H1 (cell line): Measurements from ENCODE around the gene DCAF6. TPM values are rescaled to one million over a fixed set of nuclear protein-coding genes. Genes with fewer than 3 reads are reported as not detected.
A peak's percentile ranks its signal among the peaks of the same experiment; 100 is the strongest.

Experiments
- CTCF ChIA-PET: fragments of 300-600 bp; sonication (Branson Sonifier 250); formaldehyde crosslinking; loops from one replicate; lab custom pipeline; 2021; ENCODE audit not compliant: partially characterized antibody; lab: Charles Lee
- POLR2A ChIA-PET: fragments of 300-600 bp; sonication (Branson Sonifier 250); formaldehyde crosslinking; loops from one replicate; lab custom pipeline; 2021; ENCODE audit warnings: inconsistent platforms; ENCODE audit not compliant: partially characterized antibody; lab: Charles Lee
- DNase-seq, 2 experiments: peaks; one replicate each; pipeline versions ENCODE4 v3.0.0 to v3.0.0-alpha.2; 2010 to 2022; ENCODE audit warnings: low spot score in 2 of 2, low read depth in 1 of 2, mixed read lengths in 1 of 2
- FAIRE-seq: peaks from 2 replicates; lab custom pipeline; 2011; peaks lifted over from hg19 to GRCh38; lab: Jason Lieb, UNC
- H2AFZ ChIP-seq: 2 replicates; pipeline ENCODE4 v1.8.1; 2012; ENCODE audit warnings: low read length, inconsistent platforms
- H2AK5ac ChIP-seq: 2 replicates; pipeline ENCODE4 v1.6.1; 2013; ENCODE audit warnings: low read depth, low read length
- H2BK120ac ChIP-seq: replicated peaks from 2 replicates; pipeline ENCODE3; 2013; ENCODE audit warnings: low read depth, low read length, inconsistent platforms
- H2BK12ac ChIP-seq: 2 replicates; pipeline ENCODE4 v1.6.1; 2013; ENCODE audit warnings: low read depth, low read length
- H2BK15ac ChIP-seq: 2 replicates; pipeline ENCODE4 v1.6.1; 2013; ENCODE audit warnings: low read length
- H2BK20ac ChIP-seq: 2 replicates; pipeline ENCODE4 v1.6.1; 2013; ENCODE audit warnings: low read length
- H2BK5ac ChIP-seq: 2 replicates; pipeline ENCODE4 v1.6.1; 2013; ENCODE audit warnings: low read depth, low read length
- H3K14ac ChIP-seq: 2 replicates; pipeline ENCODE4 v1.6.1; 2013; ENCODE audit warnings: inconsistent platforms; ENCODE audit not compliant: insufficient read length
- H3K18ac ChIP-seq: 2 replicates; pipeline ENCODE4 v1.6.1; 2013; ENCODE audit warnings: low read length; ENCODE audit errors: extremely low read depth
- H3K23ac ChIP-seq: 2 replicates; pipeline ENCODE4 v1.6.1; 2013; ENCODE audit warnings: inconsistent platforms; ENCODE audit not compliant: insufficient read length
- H3K23me2 ChIP-seq: 2 replicates; pipeline ENCODE4 v1.6.1; 2013; ENCODE audit warnings: low read depth, low read length
- H3K27ac ChIP-seq: 2 replicates; pipeline ENCODE4 v1.6.1; 2011; ENCODE audit warnings: low read depth, low read length, inconsistent platforms
- H3K27me3 ChIP-seq, 4 experiments: replicated peaks in 1 of 4; 1 replicate in 1 of 4; 2 replicates in 3 of 4; pipeline versions ENCODE4 v1.6.1 to v1.8.1; 2011 to 2013; ENCODE audit warnings: low read length in 3 of 4, mild to moderate bottlenecking in 3 of 4, inconsistent platforms in 2 of 4, mixed read lengths in 2 of 4, moderate library complexity in 1 of 4; ENCODE audit not compliant: control insufficient read depth in 3 of 4, insufficient read depth in 3 of 4; ENCODE audit errors: extremely low read depth in 1 of 4
- H3K36me3 ChIP-seq, 4 experiments: 2 replicates each; pipeline versions ENCODE4 v1.6.1 to v1.8.1; 2011 to 2013; ENCODE audit warnings: mild to moderate bottlenecking in 4 of 4, low read length in 3 of 4, moderate library complexity in 2 of 4, control low read depth in 1 of 4, inconsistent platforms in 1 of 4; ENCODE audit not compliant: insufficient read depth in 4 of 4, control insufficient read depth in 2 of 4
- H3K4ac ChIP-seq: replicated peaks from 2 replicates; pipeline ENCODE3; 2013; ENCODE audit warnings: low read length, low read depth, mixed read lengths, inconsistent platforms; ENCODE audit not compliant: insufficient read length
- H3K4me1 ChIP-seq, 4 experiments: replicated peaks in 1 of 4; 1 replicate in 1 of 4; 2 replicates in 3 of 4; pipeline versions ENCODE4 v1.6.1 to v1.8.1; 2011 to 2013; ENCODE audit warnings: low read length in 3 of 4, inconsistent platforms in 2 of 4, mixed read lengths in 1 of 4; ENCODE audit not compliant: insufficient read depth in 4 of 4, control insufficient read depth in 3 of 4
- H3K4me2 ChIP-seq, 2 experiments: 2 replicates each; pipeline versions ENCODE4 v1.6.1 to v1.8.1; 2011 to 2013; ENCODE audit warnings: low read depth in 2 of 2, low read length in 2 of 2, control low read depth in 1 of 2, inconsistent platforms in 1 of 2, mild to moderate bottlenecking in 1 of 2; ENCODE audit not compliant: insufficient read depth in 1 of 2
- H3K4me3 ChIP-seq, 4 experiments: fragments of 200-600, 300-600 bp in 1 of 4; sonication (generic), shearing (Covaris generic), sonication (Bioruptor Twin) in 1 of 4; 2 replicates each; pipeline versions ENCODE4 v1.5.1 to v1.8.1; 2011 to 2016; ENCODE audit warnings: low read length in 4 of 4, low read depth in 3 of 4, control low read depth in 2 of 4, inconsistent platforms in 2 of 4, mild to moderate bottlenecking in 2 of 4, mixed read lengths in 1 of 4, moderate library complexity in 1 of 4; ENCODE audit not compliant: insufficient read depth in 2 of 4; ENCODE audit errors: extremely low read depth in 1 of 4
- H3K56ac ChIP-seq: replicated peaks from 2 replicates; pipeline ENCODE3; 2013; ENCODE audit warnings: low read depth, mild to moderate bottlenecking, mixed read lengths, low read length, inconsistent platforms; ENCODE audit not compliant: insufficient read length
- H3K79me1 ChIP-seq: 2 replicates; pipeline ENCODE4 v1.6.1; 2013; ENCODE audit warnings: low read depth, low read length, control low read depth
- H3K79me2 ChIP-seq, 2 experiments: 2 replicates each; pipeline versions ENCODE4 v1.6.1 to v1.8.1; 2012 to 2013; ENCODE audit warnings: low read length in 2 of 2, mild to moderate bottlenecking in 2 of 2, inconsistent platforms in 1 of 2; ENCODE audit not compliant: insufficient read depth in 2 of 2, control insufficient read depth in 1 of 2
- H3K9ac ChIP-seq, 4 experiments: replicated peaks in 1 of 4; 1 replicate in 1 of 4; 2 replicates in 3 of 4; pipeline versions ENCODE4 v1.6.1 to v1.8.1; 2011 to 2013; ENCODE audit warnings: low read depth in 3 of 4, low read length in 3 of 4, control low read depth in 2 of 4, mild to moderate bottlenecking in 2 of 4, moderate library complexity in 2 of 4, inconsistent platforms in 1 of 4; ENCODE audit errors: extremely low read depth in 1 of 4
- H3K9me3 ChIP-seq, 2 experiments: 2 replicates each; pipeline versions ENCODE4 v1.6.1 to v1.8.1; 2012 to 2013; ENCODE audit warnings: mild to moderate bottlenecking in 2 of 2, moderate library complexity in 2 of 2, control low read depth in 1 of 2, inconsistent platforms in 1 of 2, low read depth in 1 of 2, low read length in 1 of 2, mixed read lengths in 1 of 2; ENCODE audit not compliant: insufficient read depth in 2 of 2
- H4K20me1 ChIP-seq, 2 experiments: replicated peaks in 1 of 2; 2 replicates each; pipeline versions ENCODE3 to v1.8.1; 2011 to 2013; ENCODE audit warnings: inconsistent platforms in 2 of 2, low read length in 2 of 2, mild to moderate bottlenecking in 1 of 2; ENCODE audit not compliant: insufficient read depth in 2 of 2, control insufficient read depth in 1 of 2
- H4K5ac ChIP-seq: 2 replicates; pipeline ENCODE4 v1.6.1; 2013; ENCODE audit warnings: low read length, low read depth, mixed read lengths, inconsistent platforms; ENCODE audit not compliant: insufficient read length
- H4K8ac ChIP-seq: 2 replicates; pipeline ENCODE4 v1.8.0; 2013; ENCODE audit warnings: mild to moderate bottlenecking, moderate library complexity, low read length, inconsistent platforms; ENCODE audit not compliant: insufficient read depth; ENCODE audit errors: extremely low read depth
- H4K91ac ChIP-seq: replicated peaks from 2 replicates; pipeline ENCODE3; 2013; ENCODE audit warnings: low read length, mixed read lengths, inconsistent platforms; ENCODE audit not compliant: insufficient read length
- ASH2L ChIP-seq: fragments of 200-600, 300-600 bp; sonication (generic); IDR thresholded peaks from one replicate; pipeline ENCODE4 v1.7.1; 2017; ENCODE audit warnings: low read length
- E2F6 ChIP-seq: IDR thresholded peaks from 2 replicates; pipeline ENCODE4 v1.6.1; 2012; ENCODE audit warnings: inconsistent platforms
- JUND ChIP-seq: IDR thresholded peaks from 2 replicates; pipeline ENCODE4 v1.6.1; 2011; ENCODE audit warnings: mild to moderate bottlenecking, improper control_type of control experiment, low read length
- KDM4A ChIP-seq: IDR thresholded peaks from one replicate; pipeline ENCODE4 v1.7.1; 2012; ENCODE audit warnings: low read depth, mild to moderate bottlenecking, moderate library complexity, low read length, inconsistent platforms; ENCODE audit not compliant: severe bottlenecking
- MAFK ChIP-seq: IDR thresholded peaks from 2 replicates; pipeline ENCODE4 v1.6.1; 2012; ENCODE audit warnings: low read depth, mild to moderate bottlenecking, improper control_type of control experiment, low read length
- NANOG ChIP-seq: IDR thresholded peaks from 2 replicates; pipeline ENCODE4 v1.6.1; 2011; ENCODE audit warnings: low read length, low read depth, mild to moderate bottlenecking, inconsistent platforms; ENCODE audit not compliant: insufficient read depth, poor library complexity, severe bottlenecking
- SAP30 ChIP-seq: fragments of 300-600 bp; sonication (generic); IDR thresholded peaks from 2 replicates; pipeline ENCODE4 v1.7.1; 2012; ENCODE audit warnings: low read length, moderate library complexity, mild to moderate bottlenecking, inconsistent platforms; ENCODE audit not compliant: insufficient read depth, insufficient replicate concordance
- SIN3A ChIP-seq, 2 experiments: IDR thresholded peaks in 1 of 2; conservative IDR thresholded peaks in 1 of 2; 2 replicates each; pipeline ENCODE4 v1.6.1; 2011 to 2012; ENCODE audit warnings: low read length in 2 of 2, improper control_type of control experiment in 1 of 2, low read depth in 1 of 2, mild to moderate bottlenecking in 1 of 2
- TAF7 ChIP-seq: optimal IDR thresholded peaks from 2 replicates; pipeline ENCODE3; 2011; ENCODE audit warnings: low read depth, mild to moderate bottlenecking, inconsistent platforms, low read length, moderate library complexity, borderline replicate concordance
- WGBS, 2 experiments: shearing (Covaris generic) in 1 of 2; methylation state at CpG; one replicate each; pipeline versions ENCODE4 v1.1.6 to v1.1.7; 2013 to 2015; ENCODE audit warnings: low lambda C conversion rate in 2 of 2, mixed read lengths in 2 of 2, inconsistent platforms in 1 of 2, low coverage in 1 of 2, missing lambda C conversion rate in 1 of 2; ENCODE audit not compliant: insufficient replicate concordance in 2 of 2, insufficient coverage in 1 of 2, insufficient read length in 1 of 2; ENCODE audit errors: extremely low coverage in 1 of 2, missing lambda C conversion rate in 1 of 2; 5-methylcytosine and 5-hydroxymethylcytosine counted together
- polyA plus RNA-seq, 7 experiments: library from polyadenylated mRNA; depleted of rRNA in 3 of 7; stranded (reverse) in 5 of 7; unstranded in 2 of 7; fragments of >200 nt in 5 of 7; fragments of 200-250 nt in 2 of 7; gene quantifications; 1 replicate in 5 of 7; 2 replicates in 1 of 7; 4 replicates in 1 of 7; pipeline versions ENCODE4 v1.2.1 to v1.2.3, GENCODE V29; 2011 to 2013; ENCODE audit warnings: missing spikeins in 2 of 7, mixed read lengths in 2 of 7
- total RNA-seq: library from RNA; stranded (reverse); fragmentation: NEBNext Ultra II Directional; extraction: Animal tissue kit (Norgen Biotek cat#: 25700); gene quantifications from 2 replicates; pipeline ENCODE4 v1.2.1, GENCODE V29; 2021

Gene DCAF6
- total and polyA plus RNA-seq, 2 of the 8 experiments (the other 6 are each of a cell fraction or from before 2014, with no cell fraction given): 12.3 to 17.4 TPM

DNA sequence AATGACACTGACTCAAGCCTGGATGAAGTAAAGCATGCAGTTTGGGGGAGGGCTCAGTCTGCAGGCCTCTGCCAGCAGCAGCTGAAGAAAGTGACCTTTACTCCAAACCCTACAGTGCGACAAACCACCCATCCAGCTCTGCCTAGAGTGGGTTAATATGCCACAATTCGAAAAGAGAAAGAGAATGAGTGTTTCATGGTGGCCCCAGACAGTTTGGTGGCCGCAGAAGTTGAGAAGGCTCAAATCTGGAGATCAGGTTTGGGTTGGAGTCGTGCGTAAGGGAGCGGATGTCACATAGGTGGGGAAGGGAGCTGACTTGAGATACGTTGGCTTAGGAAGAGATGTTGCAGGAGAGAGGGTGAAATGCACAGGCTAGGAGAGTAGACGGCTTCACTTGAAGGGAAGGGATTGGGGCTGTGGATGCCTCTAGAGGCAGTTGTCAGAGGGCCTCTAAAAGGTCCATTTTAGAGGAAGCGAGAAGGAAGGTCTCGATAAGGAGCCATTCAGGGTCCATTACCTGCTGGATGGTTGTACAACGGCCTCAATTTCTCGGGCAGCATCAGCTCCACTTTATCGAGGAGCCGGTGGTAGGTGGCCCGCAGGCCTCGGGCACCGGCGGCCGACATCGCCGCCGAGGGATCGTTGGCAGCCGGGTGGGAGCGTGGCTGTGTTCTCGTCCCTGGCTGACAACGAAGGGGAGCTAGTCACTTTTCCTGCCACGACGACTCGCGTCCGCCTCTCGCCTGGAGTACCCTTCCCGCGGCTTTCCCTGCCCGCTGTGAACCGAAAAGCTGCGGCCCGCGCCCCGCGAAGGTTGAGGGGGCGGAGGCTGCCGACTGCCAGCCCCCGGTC is 1.0 kb upstream of the DCAF6 start:
- H3K56ac ChIP-seq: no peak overlapping the region
- H3K79me1 ChIP-seq: no peaks in the 10 kb centered on the region; the same call in 1 of the 2 replicates
- H4K20me1 ChIP-seq: no peaks in the 10 kb centered on the region
- H2BK20ac ChIP-seq: no peak overlapping the region
- peak overlapping the region; percentile 5 for H3K4ac ChIP-seq
- no peak overlapping the region for H2BK120ac ChIP-seq
- CTCF ChIA-PET: interaction anchor here (0.8 to 1.5 kb wide), 4 partner anchors 10 to 138 kb away, joined by 3 read pairs; no protein-coding TSS in a partner anchor
- H3K23me2 ChIP-seq: peaks cover 9% of the 10 kb centered on the region
- H3K36me3 ChIP-seq: no peaks in the 10 kb centered on the region
- H4K5ac ChIP-seq: peak overlapping the region; percentile 47
- peak overlapping the region; percentile 70 to 95 for H3K4me2 ChIP-seq
- peak overlapping the region; percentile 65 to 93 (median 90) for H3K9ac ChIP-seq
- 0 out of 2 replicates have a peak overlapping the region, but pooled peaks have one; percentile 24 for H3K18ac ChIP-seq
- WGBS, 2 experiments: 4% methylated on average over 26 of the region's 45 CpGs; no CpG with 5 or more reads in 1 of the 2 experiments
- peak in 1 of 2 experiments; percentile 57 for DNase-seq
- peak overlapping the region; percentile 52 for H2AFZ ChIP-seq
- H3K9me3 ChIP-seq: no peaks in the 10 kb centered on the region
- H3K4me3 ChIP-seq: peak overlapping the region; percentile 90 to 95 (median 92)
- peaks cover 0 to 47% of the 10 kb centered on the region in 2 experiments; a peak in 3 of 4 replicates for H3K79me2 ChIP-seq
- peak overlapping the region; percentile 47 for H4K91ac ChIP-seq
- H3K14ac ChIP-seq: no peak overlapping the region
- no peaks in the 10 kb centered on the region for H3K27me3 ChIP-seq
- no peak overlapping the region for H3K23ac ChIP-seq
- H2BK12ac ChIP-seq: peak overlapping the region; percentile 71
- peak overlapping the region; percentile 5; the same call in 1 of the 2 replicates for H3K27ac ChIP-seq
- peaks cover 0 to 4% (median 0%) of the 10 kb centered on the region in 4 experiments; a peak in 2 of 7 replicates for H3K4me1 ChIP-seq
- H2AK5ac ChIP-seq: no peak overlapping the region; the same call in 1 of the 2 replicates
- H2BK5ac ChIP-seq: peak overlapping the region; percentile 82
- peak; percentile 7 for FAIRE-seq
- H2BK15ac ChIP-seq: no peak overlapping the region
- H4K8ac ChIP-seq: peak overlapping the region; percentile 39
- POLR2A ChIA-PET: interaction anchor here (0.6 to 2.9 kb wide), 17 partner anchors 9 to 715 kb away, joined by 3 to 22 read pairs (median 4); partner anchors contain the start of genes ADCY10, MPZL1 and POU2F1
- TF ChIP-seq SAP30 (no peak), ASH2L (peak; percentile 16), MAFK (no peak), E2F6 (peak; percentile 59; the same call in 1 of the 2 replicates), TAF7 (peak; percentile 7), NANOG (no peak), JUND (0 out of 2 replicates have a peak, but pooled peaks have one; percentile 14), SIN3A (conservative IDR thresholded peaks at IDR 0.05 in 1 of 2, IDR thresholded peaks at IDR 0.05 in 1 of 2; ENCODE audit: low read depth in 1 of 2, low read length in 2 of 2) (peak in 1 of 2 experiments; percentile 75; a peak in 3 of 4 replicates), KDM4A (peak; percentile 76)
